Measurements from ENCODE around the gene CYB5R3.

CYB5R3 gene

DNA sequence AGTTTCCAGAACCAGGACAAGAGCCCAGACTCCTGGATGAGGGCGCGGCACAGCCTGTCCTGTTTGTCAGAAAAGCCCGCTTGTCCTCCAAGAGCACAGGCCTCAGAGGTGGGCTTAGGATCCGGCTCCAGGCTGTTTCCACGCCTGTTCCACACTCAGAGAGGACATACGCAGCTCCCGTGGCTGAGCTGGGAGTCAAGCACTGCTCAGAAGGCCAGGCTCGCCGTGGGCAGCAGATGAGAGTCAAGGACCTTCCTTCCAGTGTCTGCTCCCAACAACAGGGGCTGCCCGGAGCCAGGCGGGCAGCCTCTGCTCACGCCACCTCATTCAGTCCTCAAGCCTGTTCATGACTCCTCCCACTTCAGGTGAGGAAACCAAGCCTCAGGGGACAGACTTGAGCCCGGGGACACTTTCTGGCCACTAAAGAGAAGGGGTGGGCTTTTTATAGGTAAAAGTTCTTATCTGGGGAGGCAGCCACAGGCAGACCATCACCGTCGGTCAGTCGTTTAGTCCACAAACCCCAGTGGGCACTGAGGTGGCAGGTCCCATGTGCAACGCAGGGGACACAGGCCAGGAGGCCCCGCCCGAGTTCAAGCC lies 3.8 kb downstream of the CYB5R3 start:
- no peak for DNase-seq (ENCODE audit: low read depth in 2 of 2)

- DNase-seq (ENCODE audit: low read depth in 2 of 2), result no peak
These were observed 4.5 kb downstream of the CYB5R3 start for GRCh38 chr22:42644422-42645340.

GRCh38 chr22:42643634-42644421 lies 5.4 kb downstream of the CYB5R3 start:
- no peak for DNase-seq (ENCODE audit: low read depth in 2 of 2)

DNA sequence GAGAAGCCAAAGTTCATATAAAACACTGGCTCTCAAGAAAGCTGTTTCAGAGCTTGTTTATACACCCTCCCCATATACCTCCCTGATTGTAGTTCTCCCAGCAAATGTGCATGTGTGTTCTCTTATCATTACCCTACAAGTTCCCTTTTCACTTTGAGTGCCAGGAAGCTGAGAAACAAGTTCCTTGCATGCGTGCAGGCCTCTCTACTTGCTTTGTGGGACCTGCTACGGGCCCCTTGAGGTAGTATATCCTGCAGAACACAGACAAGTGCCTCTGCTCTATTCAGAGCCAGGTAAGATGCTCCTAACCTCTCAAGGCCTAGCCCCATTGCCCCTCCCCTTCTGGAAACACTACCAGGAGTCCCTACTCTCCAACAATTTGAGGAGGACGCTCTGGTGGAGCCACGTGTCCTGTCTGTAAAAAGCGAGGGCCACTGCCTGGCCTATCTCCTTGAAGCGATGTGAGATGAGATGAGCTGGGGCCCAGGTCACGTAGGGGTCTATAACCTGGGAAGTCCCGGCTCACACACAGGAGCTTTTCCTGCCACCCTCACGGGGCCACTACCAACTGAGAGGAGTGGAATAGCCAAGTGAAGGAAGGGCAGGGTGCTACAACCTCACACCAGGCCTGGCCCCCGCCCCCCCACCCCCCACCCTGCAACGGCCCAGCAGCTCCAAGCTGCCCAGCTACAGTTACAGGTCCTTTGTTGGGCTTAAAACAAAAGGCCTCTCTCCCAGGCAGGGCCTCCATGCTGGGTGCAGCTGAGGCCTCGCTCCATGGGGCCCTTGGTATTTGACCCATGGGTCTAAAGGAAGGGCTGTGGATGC lies 6.2 kb downstream of the CYB5R3 start:
- DNase-seq (ENCODE audit: low read depth in 2 of 2), result no peak

DNA sequence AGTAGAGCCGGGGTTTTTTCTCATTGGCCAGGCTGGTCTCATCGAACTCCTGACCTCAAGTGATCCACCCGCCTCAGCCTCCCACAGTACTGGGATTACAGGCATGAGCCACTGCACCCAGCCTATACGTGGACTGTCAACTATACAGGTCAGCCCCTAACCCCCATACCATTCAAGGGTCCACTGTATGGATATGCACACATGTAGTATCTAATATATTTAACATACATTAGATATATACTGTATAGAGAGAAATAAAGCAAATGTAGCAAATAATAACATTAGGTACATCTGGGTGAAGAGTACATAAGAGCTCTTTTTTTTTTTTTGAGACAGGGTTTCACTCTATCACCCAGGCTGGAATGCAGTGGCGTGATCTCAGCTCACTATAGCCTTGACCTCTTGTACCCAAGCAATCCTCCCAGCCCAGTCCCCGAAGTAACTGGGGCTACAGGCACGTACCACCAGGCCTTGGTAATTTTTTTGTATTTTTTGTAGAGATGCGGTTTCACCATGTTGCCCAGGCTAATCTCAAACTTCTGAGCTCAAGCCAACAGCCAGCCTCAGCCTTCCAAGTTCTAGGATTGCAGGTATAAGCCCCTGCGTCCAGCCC lies 7.3 kb downstream of the CYB5R3 start:
- no peak for DNase-seq (ENCODE audit: low read depth in 2 of 2)

- DNase-seq (ENCODE audit: low read depth in 2 of 2), result no peak
These were observed 9.5 kb downstream of the CYB5R3 start for GRCh38 chr22:42639541-42640241.

DNA sequence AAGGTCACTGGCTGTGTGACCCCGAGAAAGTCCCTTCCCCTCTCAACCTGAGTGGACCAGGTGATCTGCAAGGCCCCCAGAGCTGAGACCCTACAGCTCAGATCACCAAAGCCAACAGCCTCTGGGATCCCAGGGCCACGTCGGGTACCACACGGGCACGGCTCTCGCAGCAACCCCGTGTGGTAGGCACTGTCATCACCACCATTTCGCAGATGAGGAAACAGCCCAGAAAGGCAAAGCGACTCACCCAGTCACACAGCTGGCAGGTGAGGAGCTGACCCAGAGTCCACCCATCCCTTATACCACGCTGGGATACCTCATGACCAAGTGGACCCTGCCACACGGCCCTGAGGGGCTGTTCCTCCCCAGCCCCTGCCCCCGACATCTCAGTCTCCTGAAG lies 11.6 kb downstream of the CYB5R3 start:
- no peak for DNase-seq (ENCODE audit: low read depth in 2 of 2)

GRCh38 chr22:42636506-42636905 lies 12.7 kb downstream of the CYB5R3 start:
- DNase-seq (ENCODE audit: low read depth in 2 of 2), result no peak

DNA sequence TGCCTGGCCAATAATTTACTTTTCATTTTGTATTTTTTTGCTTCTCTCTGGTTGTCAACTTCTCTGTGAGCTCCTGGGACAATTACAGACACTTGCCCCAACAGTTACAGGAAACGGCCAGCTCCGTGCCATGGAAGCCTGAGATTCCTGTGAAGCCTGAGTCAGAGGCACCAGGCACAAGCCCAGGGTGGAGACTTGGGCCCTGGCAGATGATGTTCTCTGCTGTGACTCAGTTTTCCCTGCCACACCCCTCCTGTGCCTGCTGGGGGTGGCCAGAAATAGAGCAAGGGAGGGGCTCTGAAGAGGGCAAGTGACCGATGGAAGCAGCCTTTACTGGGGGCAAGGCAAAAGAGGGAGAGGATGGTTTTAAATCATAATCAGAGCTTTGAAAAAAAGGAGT lies 13.7 kb downstream of the CYB5R3 start:
- DNase-seq (ENCODE audit: low read depth in 2 of 2), result no peak

GRCh38 chr22:42633013-42633412 lies 16.2 kb downstream of the CYB5R3 start:
- no peak for DNase-seq (ENCODE audit: low read depth in 2 of 2)

- no peak for DNase-seq (ENCODE audit: low read depth in 2 of 2)
These were observed 17.1 kb downstream of the CYB5R3 start for GRCh38 chr22:42632096-42632495.

- DNase-seq (ENCODE audit: low read depth in 2 of 2), result no peak
These were observed 18.1 kb downstream of the CYB5R3 start for GRCh38 chr22:42630901-42631602.

GRCh38 chr22:42630211-42630610 lies 19.0 kb downstream of the CYB5R3 start:
- no peak for DNase-seq (ENCODE audit: low read depth in 2 of 2)

DNA sequence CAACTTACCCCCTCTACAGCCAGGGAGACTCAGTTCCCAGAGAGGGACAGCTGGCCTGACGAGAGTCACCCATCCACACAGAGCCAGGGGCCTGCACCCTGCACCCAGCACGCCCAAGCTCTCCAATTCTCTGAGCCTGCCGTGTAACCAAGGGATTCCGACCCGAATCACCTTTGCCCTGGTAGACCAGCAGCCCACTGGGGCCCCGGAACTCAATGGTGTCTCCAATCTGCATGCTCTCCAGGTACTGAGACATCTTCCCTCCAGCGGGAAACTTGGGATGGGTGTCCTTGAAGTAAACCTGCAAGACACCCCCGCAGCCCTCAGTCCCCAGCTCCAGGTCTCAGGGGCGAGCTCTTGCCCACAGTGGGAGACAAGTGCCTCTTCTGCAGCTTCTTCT lies 21.2 kb downstream of the CYB5R3 start:
- no peak for DNase-seq (ENCODE audit: low read depth in 2 of 2)

GRCh38 chr22:42626951-42627625 lies 22.1 kb downstream of the CYB5R3 start:
- DNase-seq (ENCODE audit: low read depth in 2 of 2), result no peak

DNA sequence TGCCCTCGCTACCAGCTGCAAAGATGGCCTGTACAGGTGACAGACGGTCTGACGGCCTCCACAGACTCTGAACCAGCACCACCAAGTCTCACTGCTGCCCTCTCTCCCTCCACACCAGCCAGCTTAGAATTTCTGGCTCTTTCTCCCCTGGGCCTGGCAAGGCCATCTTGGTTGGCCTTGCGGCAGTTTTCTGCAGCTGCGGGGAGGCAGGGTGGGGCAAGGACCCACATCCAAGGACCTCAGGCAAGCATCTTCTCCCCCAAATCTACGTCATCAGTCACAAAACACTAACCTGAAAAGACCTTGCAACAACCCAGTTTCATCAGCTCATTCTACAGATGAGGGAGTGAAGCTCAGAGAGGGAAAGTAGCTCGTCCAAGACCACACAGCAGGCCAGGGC lies 22.8 kb downstream of the CYB5R3 start:
- DNase-seq (ENCODE audit: low read depth in 2 of 2), result no peak

GRCh38 chr22:42625416-42625815 lies 23.8 kb downstream of the CYB5R3 start:
- no peak for DNase-seq (ENCODE audit: low read depth in 2 of 2)

- no peak for DNase-seq (ENCODE audit: low read depth in 2 of 2)
These were observed 24.6 kb downstream of the CYB5R3 start for GRCh38 chr22:42624551-42625106.
